B cell (primary cell): ENCODE data around the gene ANKS1B. TPM values are rescaled to one million over a fixed set of nuclear protein-coding genes. Genes with fewer than 3 reads are reported as not detected.

Experiments used
- ATAC-seq: fragments of 200-7000 bp; cut with Tn5 transposase; one replicate; pipeline ENCODE4 v1.10.0; 2021; ENCODE audit warnings: low read depth, mild to moderate bottlenecking, moderate number of reproducible peaks, moderate library complexity
- CTCF ChIA-PET: fragments of 350-600 bp; sonication (Branson Sonifier 250); formaldehyde crosslinking; loops from one replicate; lab custom pipeline; 2021; ENCODE audit warnings: antibody characterized with exemption, inconsistent platforms; lab: Charles Lee
- POLR2A ChIA-PET: fragments of 350-600 bp; sonication (Branson Sonifier 250); formaldehyde crosslinking; loops from one replicate; lab custom pipeline; 2021; ENCODE audit warnings: antibody characterized with exemption; lab: Charles Lee
- DNase-seq: peaks from one replicate; pipeline ENCODE4 v3.0.0; 2013
- H2AFZ ChIP-seq: 2 replicates; pipeline ENCODE4 v1.6.1; 2012; ENCODE audit warnings: mild to moderate bottlenecking, low read depth, low read length; ENCODE audit not compliant: insufficient read depth, poor library complexity, severe bottlenecking
- H3K27ac ChIP-seq, 2 donors: 1 replicate in 1 of 2; 2 replicates in 1 of 2; pipeline ENCODE4 v1.5.1; 2012 to 2013; ENCODE audit warnings: low read length in 2 of 2, mild to moderate bottlenecking in 2 of 2, moderate library complexity in 1 of 2
- H3K27me3 ChIP-seq, 4 experiments: fragments of 200-600 bp in 1 of 4; sonication (generic) in 1 of 4; replicated peaks in 1 of 4; 1 replicate in 2 of 4; 2 replicates in 2 of 4; pipeline versions ENCODE4 v1.6.1 to v1.7.0; 2013 to 2016; ENCODE audit warnings: low read length in 3 of 4, mild to moderate bottlenecking in 2 of 4, mixed read lengths in 1 of 4, moderate library complexity in 1 of 4; ENCODE audit not compliant: insufficient read depth in 4 of 4, control insufficient read depth in 3 of 4; ENCODE audit errors: control extremely low read depth in 1 of 4
- H3K36me3 ChIP-seq, 2 experiments: replicated peaks in 1 of 2; 1 replicate in 1 of 2; 2 replicates in 1 of 2; pipeline versions ENCODE4 v1.6.1 to v1.7.1; 2013; ENCODE audit warnings: low read length in 1 of 2; ENCODE audit not compliant: insufficient read depth in 2 of 2, control insufficient read depth in 1 of 2; ENCODE audit errors: control extremely low read depth in 1 of 2, extremely low read depth in 1 of 2
- H3K4me1 ChIP-seq, 2 donors: fragments of 200-600 bp in 1 of 2; sonication (generic) in 1 of 2; 1 replicate in 1 of 2; 2 replicates in 1 of 2; pipeline versions ENCODE4 v1.5.1 to v1.6.1; 2013 to 2017; ENCODE audit warnings: low read length in 2 of 2; ENCODE audit not compliant: control insufficient read depth in 2 of 2, insufficient read depth in 2 of 2
- H3K4me2 ChIP-seq: replicated peaks from 2 replicates; pipeline ENCODE3; 2012; ENCODE audit warnings: mild to moderate bottlenecking, low read depth, low read length; ENCODE audit not compliant: poor library complexity, severe bottlenecking
- H3K4me3 ChIP-seq, 5 experiments: fragments of 200-600 bp in 1 of 5; sonication (generic) in 1 of 5; 1 replicate in 3 of 5; 2 replicates in 2 of 5; pipeline versions ENCODE4 v1.5.1 to v1.7.0; 2011 to 2016; ENCODE audit warnings: low read length in 4 of 5, mild to moderate bottlenecking in 4 of 5, low read depth in 2 of 5, control low read depth in 1 of 5, moderate library complexity in 1 of 5; ENCODE audit not compliant: insufficient read depth in 1 of 5; ENCODE audit errors: control extremely low read depth in 1 of 5, extremely low read depth in 1 of 5
- H3K79me2 ChIP-seq: fragments of 200-600 bp; sonication (generic); one replicate; pipeline ENCODE4 v1.6.0; 2016; ENCODE audit warnings: low read length; ENCODE audit not compliant: control insufficient read depth, insufficient read depth
- H3K9ac ChIP-seq: fragments of 200-600 bp; sonication (generic); 2 replicates; pipeline ENCODE4 v1.6.1; 2017; ENCODE audit warnings: mild to moderate bottlenecking, low read length, moderate library complexity
- H3K9me3 ChIP-seq, 3 donors: one replicate each; pipeline versions ENCODE4 v1.6.1 to v1.7.1; 2013; ENCODE audit warnings: low read length in 2 of 3; ENCODE audit not compliant: control insufficient read depth in 2 of 3, insufficient read depth in 1 of 3; ENCODE audit errors: control extremely low read depth in 1 of 3
- H4K20me1 ChIP-seq: 2 replicates; pipeline ENCODE4 v1.6.0; 2012; ENCODE audit warnings: mild to moderate bottlenecking, low read length; ENCODE audit not compliant: insufficient read depth, control insufficient read depth, poor library complexity, severe bottlenecking
- H3K27ac Mint-ChIP-seq: one replicate; pipeline ENCODE4 v1.8.0; 2021; ENCODE audit warnings: mixed read lengths
- H3K27me3 Mint-ChIP-seq: one replicate; pipeline ENCODE4 v1.8.0; 2021; ENCODE audit warnings: mixed read lengths
- H3K4me1 Mint-ChIP-seq: one replicate; pipeline ENCODE4 v1.8.0; 2021; ENCODE audit warnings: mixed read lengths
- H3K4me3 Mint-ChIP-seq: one replicate; pipeline ENCODE4 v1.8.0; 2021; ENCODE audit warnings: mixed read lengths
- H3K9me3 Mint-ChIP-seq: one replicate; pipeline ENCODE4 v1.8.0; 2022; ENCODE audit warnings: mixed read lengths; ENCODE audit not compliant: insufficient read depth
- EZH2 ChIP-seq: IDR thresholded peaks from 2 replicates; pipeline ENCODE4 v1.6.1; 2012; ENCODE audit warnings: borderline replicate concordance, low read depth, mild to moderate bottlenecking, moderate library complexity, low read length; ENCODE audit not compliant: insufficient read depth, poor library complexity, severe bottlenecking
- WGBS: methylation state at CpG from one replicate; pipeline ENCODE4 v1.1.5; 2013; ENCODE audit warnings: missing lambda C conversion rate; ENCODE audit not compliant: insufficient coverage; 5-methylcytosine and 5-hydroxymethylcytosine counted together
- intact Hi-C: fragments of 100-400 bp; cut with micrococcal nuclease; formaldehyde crosslinking; loops from one replicate; pipeline ENCODE4 v1.10.0; 2022
- polyA plus RNA-seq: library from polyadenylated mRNA; depleted of rRNA; stranded (reverse); fragments of >200 nt; gene quantifications from 2 replicates; pipeline ENCODE4 v1.2.3, GENCODE V29; 2012
- total RNA-seq, 2 donors: library from RNA; stranded (reverse); fragments of 120-200 nt in 1 of 2; gene quantifications; 1 replicate in 1 of 2; 2 replicates in 1 of 2; pipeline versions ENCODE4 v1.2.3 to v1.2.4, GENCODE V29; 2013 to 2022
- TF ChIP-seq, protein P1 (sequence below): fragments of 200-600 bp; IDR thresholded peaks from one replicate; pipeline ENCODE4 v1.8.0; 2022; ENCODE audit warnings: antibody characterized with exemption, mild to moderate bottlenecking

The ANKS1B gene
- total and polyA plus RNA-seq, 2 donors (not counting 1 experiment from before 2014, with no cell fraction given), result not detected

DNA sequence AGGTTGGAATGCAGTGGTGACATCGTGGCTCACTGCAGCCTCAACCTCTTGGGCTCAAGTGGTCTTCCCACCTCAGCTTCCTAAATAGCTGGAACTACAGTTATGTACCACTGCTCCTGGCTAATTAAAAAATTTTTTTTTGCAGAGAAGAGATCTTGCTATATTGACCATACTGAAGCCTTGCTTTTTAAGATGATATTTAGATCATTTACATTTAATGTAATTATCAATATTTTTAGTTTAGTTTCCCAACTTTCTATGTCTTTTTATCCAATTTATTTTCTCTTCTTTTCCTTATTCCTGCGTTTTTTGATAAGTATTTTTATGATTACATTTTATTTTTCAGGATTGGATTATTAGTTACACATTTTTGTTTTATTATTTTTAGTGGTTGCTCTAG lies 999.6 kb downstream of the ANKS1B start:
- Histone ChIP-seq H3K36me3 (no peaks in the 10 kb centered on the region), H3K4me3 (no peak overlapping the region), H3K9ac (no peak overlapping the region), H3K4me2 (no peak overlapping the region), H2AFZ (no peak overlapping the region), H3K79me2 (no peaks in the 10 kb centered on the region), H3K27ac (no peak overlapping the region), H3K27me3 (no peaks in the 10 kb centered on the region), H3K4me1 (no peaks in the 10 kb centered on the region), H3K9me3 (peaks cover 1 to 4% (median 2%) of the 10 kb centered on the region in 3 donors), H4K20me1 (no peaks in the 10 kb centered on the region)
- no peak overlapping the region for H3K27ac Mint-ChIP-seq
- DNase-seq (no peak), ATAC-seq (no peak)
- no peaks in the 10 kb centered on the region for H3K4me1 Mint-ChIP-seq
- no peak overlapping the region for H3K4me3 Mint-ChIP-seq
- peaks cover 4% of the 10 kb centered on the region for H3K27me3 Mint-ChIP-seq
- CTCF ChIA-PET, result no interaction called here
- no CpG with 5 or more reads among the region's 2 CpGs for WGBS
- intact Hi-C loops, result no loop called here
- TF ChIP-seq, protein P1, sequence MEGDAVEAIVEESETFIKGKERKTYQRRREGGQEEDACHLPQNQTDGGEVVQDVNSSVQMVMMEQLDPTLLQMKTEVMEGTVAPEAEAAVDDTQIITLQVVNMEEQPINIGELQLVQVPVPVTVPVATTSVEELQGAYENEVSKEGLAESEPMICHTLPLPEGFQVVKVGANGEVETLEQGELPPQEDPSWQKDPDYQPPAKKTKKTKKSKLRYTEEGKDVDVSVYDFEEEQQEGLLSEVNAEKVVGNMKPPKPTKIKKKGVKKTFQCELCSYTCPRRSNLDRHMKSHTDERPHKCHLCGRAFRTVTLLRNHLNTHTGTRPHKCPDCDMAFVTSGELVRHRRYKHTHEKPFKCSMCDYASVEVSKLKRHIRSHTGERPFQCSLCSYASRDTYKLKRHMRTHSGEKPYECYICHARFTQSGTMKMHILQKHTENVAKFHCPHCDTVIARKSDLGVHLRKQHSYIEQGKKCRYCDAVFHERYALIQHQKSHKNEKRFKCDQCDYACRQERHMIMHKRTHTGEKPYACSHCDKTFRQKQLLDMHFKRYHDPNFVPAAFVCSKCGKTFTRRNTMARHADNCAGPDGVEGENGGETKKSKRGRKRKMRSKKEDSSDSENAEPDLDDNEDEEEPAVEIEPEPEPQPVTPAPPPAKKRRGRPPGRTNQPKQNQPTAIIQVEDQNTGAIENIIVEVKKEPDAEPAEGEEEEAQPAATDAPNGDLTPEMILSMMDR, result no peak
- no peak for TF ChIP-seq EZH2
- POLR2A ChIA-PET, result no interaction called here
- H3K9me3 Mint-ChIP-seq, result no peaks in the 10 kb centered on the region

DNA sequence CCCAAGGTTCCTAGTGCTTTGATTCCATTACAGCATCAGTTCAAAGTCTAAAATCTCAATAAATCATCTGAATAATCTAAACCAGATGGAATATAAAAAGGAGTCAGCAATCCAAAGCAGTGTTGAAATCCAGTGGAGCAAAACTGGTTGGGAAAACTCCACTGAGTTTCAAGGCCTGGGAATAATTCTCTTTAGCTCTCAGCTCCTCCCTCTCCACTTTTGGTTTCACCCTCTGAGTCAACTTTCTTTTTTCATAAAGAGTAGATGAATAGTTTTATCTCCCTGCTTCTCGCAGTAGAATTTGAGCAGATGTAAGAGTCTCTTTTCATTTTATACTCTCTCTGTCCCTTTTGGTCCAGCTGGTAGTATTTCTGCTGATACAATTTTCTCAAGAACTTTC lies 1001.1 kb downstream of the ANKS1B start:
- Histone ChIP-seq H3K9me3 (peaks cover 1 to 4% (median 2%) of the 10 kb centered on the region in 3 donors), H4K20me1 (no peaks in the 10 kb centered on the region), H3K27ac (no peak overlapping the region), H2AFZ (no peak overlapping the region), H3K36me3 (no peaks in the 10 kb centered on the region), H3K9ac (no peak overlapping the region), H3K79me2 (no peaks in the 10 kb centered on the region), H3K4me3 (no peak overlapping the region), H3K4me1 (no peaks in the 10 kb centered on the region), H3K4me2 (no peak overlapping the region), H3K27me3 (no peaks in the 10 kb centered on the region)
- no peak for ATAC-seq
- ChIA-PET CTCF (no interaction called here), POLR2A (no interaction called here)
- no peaks in the 10 kb centered on the region for H3K4me1 Mint-ChIP-seq
- H3K27ac Mint-ChIP-seq, result no peak overlapping the region
- no CpG with 5 or more reads among the region's 1 CpG for WGBS
- intact Hi-C loops, result no loop called here
- TF ChIP-seq, protein P1, result no peak
- no peak for TF ChIP-seq EZH2
- peaks cover 4% of the 10 kb centered on the region for H3K27me3 Mint-ChIP-seq
- no peaks in the 10 kb centered on the region for H3K9me3 Mint-ChIP-seq
- no peak overlapping the region for H3K4me3 Mint-ChIP-seq
- DNase-seq, result no peak
